VCaP (cell line): ENCODE data around the gene FAF2.

ENCODE experiments used
- H3K27ac ChIP-seq: fragments of 450-650 bp; 2 replicates; pipeline ENCODE4 v1.5.1; 2017
- CTCF ChIP-seq: fragments of 450-650 bp; conservative IDR thresholded peaks from 2 replicates; pipeline ENCODE4 v1.5.1; 2017; ENCODE audit warnings: mild to moderate bottlenecking, moderate library complexity

FAF2 gene

GRCh38 chr5:176542596-176543427 is 94.6 kb downstream of the FAF2 start:
- H3K27ac ChIP-seq: peak overlapping the region; percentile 95
- peak; percentile 80 for TF ChIP-seq CTCF

DNA sequence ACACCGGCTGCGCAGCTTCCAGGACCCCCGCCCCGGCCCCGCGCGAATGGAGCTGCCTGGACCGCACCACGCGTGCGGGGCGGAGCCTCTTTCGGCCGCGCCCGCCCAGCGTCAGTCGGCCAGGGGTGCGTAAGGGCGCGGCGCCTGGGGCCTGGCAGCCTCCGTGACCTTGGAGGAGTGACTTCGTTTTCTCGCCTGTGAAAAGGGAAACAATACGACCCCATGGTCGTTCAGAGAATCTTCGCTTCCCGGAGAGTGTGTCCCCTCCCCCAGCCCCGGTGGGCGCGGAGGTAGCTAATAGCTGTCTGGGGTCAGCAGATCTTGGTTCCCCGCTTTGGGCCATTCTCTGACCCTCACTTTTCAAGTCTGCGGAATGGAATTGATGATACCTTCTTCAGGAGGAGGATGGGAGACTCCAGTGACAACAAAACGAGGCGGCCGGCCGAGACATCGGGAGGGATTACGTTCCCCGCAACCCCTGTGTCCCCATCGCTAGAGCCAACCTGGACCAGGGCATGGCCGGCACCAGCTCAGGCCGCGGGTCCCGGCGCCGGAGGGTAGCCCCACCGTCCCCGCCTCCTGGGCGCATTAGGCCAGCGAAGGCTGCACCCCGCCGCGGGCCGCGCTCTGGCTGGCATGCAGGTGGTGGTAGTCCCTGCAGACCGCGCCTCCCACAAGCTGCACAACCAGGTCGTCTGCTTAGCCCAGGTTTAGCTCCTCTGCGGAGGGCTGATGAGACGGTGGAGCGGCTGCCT is 95.4 kb downstream of the FAF2 start:
- TF ChIP-seq CTCF: no peak
- H3K27ac ChIP-seq: peak overlapping the region; percentile 95

DNA sequence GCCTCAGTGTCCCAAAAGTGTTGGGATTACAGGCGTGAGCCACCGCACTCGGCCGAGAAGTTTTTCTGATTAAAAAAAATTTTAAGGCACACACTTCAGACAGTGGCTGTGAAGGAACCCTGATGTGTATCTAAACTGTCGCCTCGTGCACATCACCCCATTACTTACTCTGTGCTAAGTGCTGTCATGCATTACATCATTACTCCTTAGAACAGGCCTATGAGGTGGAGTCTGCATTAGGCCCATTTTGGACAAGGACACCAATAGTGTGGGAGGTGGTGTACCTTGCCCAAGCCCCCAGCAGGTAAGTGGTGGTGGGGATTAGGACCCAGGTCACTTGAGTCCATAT is 97.2 kb downstream of the FAF2 start:
- no peak for TF ChIP-seq CTCF
- peak overlapping the region; percentile 95; the same call in 1 of the 2 replicates for H3K27ac ChIP-seq

GRCh38 chr5:176545737-176546509 is 97.7 kb downstream of the FAF2 start:
- H3K27ac ChIP-seq: peak overlapping the region; percentile 95; the same call in 1 of the 2 replicates
- no peak for TF ChIP-seq CTCF

GRCh38 chr5:176547802-176548201 is 99.6 kb downstream of the FAF2 start:
- H3K27ac ChIP-seq: no peak overlapping the region
- TF ChIP-seq CTCF: no peak

DNA sequence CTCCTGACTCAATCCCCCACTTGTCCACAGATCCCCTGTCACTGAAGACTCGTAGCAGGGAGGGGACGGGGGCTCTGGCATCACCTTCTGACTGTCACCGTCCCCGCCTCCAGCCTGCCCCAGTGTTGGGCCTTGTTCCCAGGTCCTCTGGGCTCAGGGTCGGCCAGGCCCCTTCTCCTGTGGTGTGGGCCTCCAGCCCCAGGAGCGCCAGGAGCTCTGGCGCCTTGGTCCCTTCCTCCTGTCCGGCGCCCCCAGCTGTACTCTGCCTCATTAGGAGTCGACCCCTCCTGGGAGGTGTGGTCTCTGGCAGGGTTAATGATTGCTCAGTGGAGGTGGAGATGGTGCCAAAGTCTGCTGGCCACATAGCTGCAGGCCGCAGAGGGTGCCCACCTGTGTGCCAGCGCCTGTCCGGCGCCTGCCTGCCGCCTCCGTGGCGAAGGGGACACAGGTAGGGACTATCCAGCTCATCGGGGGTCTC is 100.8 kb downstream of the FAF2 start, which contains the start of gene CDHR2:
TSS of gene CDHR2 (plus strand) at position 376 of the 478 bp plus-strand sequence. CDS start 16,011 bp downstream, outside the sequence.
- no peak within 1 kb of the TSS for H3K27ac ChIP-seq
- no peak for TF ChIP-seq CTCF
